ENCODE data around the gene B3GALT6.

DNA sequence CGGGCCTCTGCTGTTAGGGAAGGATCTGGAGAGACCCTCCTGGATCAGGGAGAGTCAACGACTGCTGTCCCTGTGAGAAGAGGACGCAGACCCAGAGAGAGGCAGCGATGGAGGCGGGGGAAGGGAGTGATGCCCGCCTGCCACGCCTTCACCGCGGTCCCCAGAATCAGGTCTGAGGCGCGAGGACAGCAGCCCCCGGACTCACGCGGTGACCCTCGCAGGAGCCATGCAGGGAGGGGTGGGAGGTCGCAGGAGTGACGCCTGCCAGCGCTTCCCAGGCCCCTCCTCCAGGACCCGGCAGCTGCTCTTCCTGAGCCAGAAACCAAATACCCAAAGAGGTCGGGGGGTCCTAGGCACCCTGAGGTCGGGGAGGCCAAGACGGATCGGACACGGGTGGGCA, 11.8 kb upstream of the B3GALT6 start:
- TF ChIP-seq, protein P1, sequence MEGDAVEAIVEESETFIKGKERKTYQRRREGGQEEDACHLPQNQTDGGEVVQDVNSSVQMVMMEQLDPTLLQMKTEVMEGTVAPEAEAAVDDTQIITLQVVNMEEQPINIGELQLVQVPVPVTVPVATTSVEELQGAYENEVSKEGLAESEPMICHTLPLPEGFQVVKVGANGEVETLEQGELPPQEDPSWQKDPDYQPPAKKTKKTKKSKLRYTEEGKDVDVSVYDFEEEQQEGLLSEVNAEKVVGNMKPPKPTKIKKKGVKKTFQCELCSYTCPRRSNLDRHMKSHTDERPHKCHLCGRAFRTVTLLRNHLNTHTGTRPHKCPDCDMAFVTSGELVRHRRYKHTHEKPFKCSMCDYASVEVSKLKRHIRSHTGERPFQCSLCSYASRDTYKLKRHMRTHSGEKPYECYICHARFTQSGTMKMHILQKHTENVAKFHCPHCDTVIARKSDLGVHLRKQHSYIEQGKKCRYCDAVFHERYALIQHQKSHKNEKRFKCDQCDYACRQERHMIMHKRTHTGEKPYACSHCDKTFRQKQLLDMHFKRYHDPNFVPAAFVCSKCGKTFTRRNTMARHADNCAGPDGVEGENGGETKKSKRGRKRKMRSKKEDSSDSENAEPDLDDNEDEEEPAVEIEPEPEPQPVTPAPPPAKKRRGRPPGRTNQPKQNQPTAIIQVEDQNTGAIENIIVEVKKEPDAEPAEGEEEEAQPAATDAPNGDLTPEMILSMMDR (IDR thresholded peaks at IDR 0.05; ENCODE audit: low read length) = no peak
- TF ChIP-seq EZH2 (optimal IDR thresholded peaks at IDR 0.05; ENCODE audit: low read depth, low read length) = no peak
- TF ChIP-seq EZH2phosphoT487 (IDR thresholded peaks at IDR 0.05; ENCODE audit: low read length) = no peak
